GM12874 (cell line): ENCODE data around the gene ATP11C.

Experiments
- CTCF ChIP-seq: IDR thresholded peaks from 2 replicates; pipeline ENCODE4 v1.5.1; 2011; ENCODE audit warnings: low read depth, mild to moderate bottlenecking, control low read depth, low read length, moderate library complexity; ENCODE audit not compliant: insufficient read depth

Gene ATP11C

GRCh38 chrX:139850968-139851367 lies 81.9 kb downstream of the ATP11C start:
- no peak for TF ChIP-seq CTCF

GRCh38 chrX:139844884-139845283 lies 88.0 kb downstream of the ATP11C start:
- no peak for TF ChIP-seq CTCF

- no peak for TF ChIP-seq CTCF
Measured at GRCh38 chrX:139844163-139844562, 88.7 kb downstream of the ATP11C start.

GRCh38 chrX:139842326-139843185 lies 90.3 kb downstream of the ATP11C start:
- no peak for TF ChIP-seq CTCF

DNA sequence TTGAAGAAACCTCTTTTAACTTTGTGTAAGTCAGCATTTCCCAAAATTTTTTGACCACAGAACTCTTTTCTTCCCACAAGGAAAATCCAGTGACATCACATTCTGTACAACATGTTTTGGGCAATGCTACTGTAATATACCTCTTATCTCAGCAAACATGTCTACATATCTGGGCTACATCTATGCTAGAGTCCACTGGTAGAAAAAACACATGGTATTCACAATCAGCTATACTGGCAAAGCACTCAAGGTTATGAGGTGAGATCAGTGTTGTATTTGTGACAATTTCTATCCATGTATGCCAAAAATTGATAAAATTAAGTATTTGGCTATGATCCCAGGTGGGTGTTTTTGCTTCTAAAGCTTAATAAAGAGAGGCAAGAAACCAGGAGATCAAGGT lies 98.0 kb downstream of the ATP11C start:
- no peak for TF ChIP-seq CTCF

- no peak for TF ChIP-seq CTCF
Measured at GRCh38 chrX:139832718-139833309, 100.0 kb downstream of the ATP11C start.

GRCh38 chrX:139831675-139832456 lies 101.0 kb downstream of the ATP11C start:
- no peak for TF ChIP-seq CTCF
